GM12872 (cell line): ENCODE measurements around the gene FSIP2.

Experiments used
- TF ChIP-seq, protein P1 (sequence below): IDR thresholded peaks from 3 replicates; pipeline ENCODE4 v1.5.1; 2011; ENCODE audit warnings: low read depth, mild to moderate bottlenecking, low read length, moderate library complexity; ENCODE audit not compliant: insufficient read depth

Gene FSIP2

DNA sequence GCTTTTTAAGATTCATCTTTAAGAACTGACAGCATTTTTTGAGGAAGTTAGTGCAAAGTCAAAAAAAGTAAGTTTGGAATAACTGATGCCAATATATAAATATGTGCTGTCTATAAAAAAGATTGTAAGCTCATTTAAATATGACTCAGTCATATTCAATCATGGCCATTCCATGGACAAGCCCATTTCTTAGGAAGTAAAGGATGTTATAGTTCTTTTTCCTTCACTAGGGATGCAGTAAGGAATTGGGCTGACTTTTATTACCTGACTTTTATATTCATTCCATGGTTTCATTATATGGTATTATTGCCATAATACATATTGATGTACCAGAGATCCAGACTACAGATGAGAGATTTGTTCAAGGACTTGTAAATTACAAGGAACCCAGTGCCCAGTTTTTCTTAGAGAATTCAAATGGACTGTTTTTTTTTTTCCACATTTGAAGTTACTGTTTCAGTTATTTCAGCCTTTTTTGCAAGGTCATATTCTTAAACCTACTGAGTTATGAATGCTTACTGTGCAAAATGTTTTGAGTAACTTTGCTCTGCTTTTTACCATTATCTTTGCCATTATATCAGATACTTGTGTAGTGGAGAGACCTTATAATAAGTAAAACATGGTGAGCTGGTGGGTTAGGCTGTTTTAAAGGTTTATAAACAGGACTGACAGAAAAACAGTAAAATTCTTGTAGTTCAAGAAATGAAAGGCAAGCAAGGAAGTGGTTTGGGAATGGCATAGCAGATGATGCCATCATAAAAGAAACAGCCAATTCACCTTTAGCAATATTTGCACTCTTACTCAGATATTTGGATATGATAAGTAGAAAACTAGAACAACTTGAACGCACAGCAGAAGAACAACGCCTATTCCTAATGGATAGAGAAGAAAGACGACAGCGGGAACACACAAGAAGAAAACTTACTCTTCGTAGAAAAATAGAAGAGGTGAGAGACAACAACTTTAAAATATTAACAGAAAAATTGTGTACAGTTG, 7.6 kb downstream of the FSIP2 start:
- TF ChIP-seq, protein P1, sequence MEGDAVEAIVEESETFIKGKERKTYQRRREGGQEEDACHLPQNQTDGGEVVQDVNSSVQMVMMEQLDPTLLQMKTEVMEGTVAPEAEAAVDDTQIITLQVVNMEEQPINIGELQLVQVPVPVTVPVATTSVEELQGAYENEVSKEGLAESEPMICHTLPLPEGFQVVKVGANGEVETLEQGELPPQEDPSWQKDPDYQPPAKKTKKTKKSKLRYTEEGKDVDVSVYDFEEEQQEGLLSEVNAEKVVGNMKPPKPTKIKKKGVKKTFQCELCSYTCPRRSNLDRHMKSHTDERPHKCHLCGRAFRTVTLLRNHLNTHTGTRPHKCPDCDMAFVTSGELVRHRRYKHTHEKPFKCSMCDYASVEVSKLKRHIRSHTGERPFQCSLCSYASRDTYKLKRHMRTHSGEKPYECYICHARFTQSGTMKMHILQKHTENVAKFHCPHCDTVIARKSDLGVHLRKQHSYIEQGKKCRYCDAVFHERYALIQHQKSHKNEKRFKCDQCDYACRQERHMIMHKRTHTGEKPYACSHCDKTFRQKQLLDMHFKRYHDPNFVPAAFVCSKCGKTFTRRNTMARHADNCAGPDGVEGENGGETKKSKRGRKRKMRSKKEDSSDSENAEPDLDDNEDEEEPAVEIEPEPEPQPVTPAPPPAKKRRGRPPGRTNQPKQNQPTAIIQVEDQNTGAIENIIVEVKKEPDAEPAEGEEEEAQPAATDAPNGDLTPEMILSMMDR, result no peak

DNA sequence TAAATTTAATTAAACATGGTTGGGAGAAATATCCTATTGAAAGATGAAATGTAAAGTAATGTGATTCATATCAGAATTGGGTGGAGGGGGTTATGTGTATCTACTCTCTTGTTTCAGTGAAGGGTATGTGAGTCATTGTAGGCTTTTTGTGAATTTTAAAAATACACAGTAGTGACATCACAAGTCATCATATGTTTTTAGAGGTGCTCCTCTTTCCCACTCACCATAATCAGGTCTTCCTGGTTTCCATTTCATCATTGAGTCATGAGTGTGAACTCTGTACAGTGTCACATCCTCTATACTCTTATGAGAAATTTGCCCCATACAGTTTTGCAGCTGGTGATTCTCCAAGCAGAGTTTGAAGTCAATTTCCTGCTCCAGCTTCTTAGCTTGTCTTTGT, 18.8 kb downstream of the FSIP2 start:
- TF ChIP-seq, protein P1, result no peak

DNA sequence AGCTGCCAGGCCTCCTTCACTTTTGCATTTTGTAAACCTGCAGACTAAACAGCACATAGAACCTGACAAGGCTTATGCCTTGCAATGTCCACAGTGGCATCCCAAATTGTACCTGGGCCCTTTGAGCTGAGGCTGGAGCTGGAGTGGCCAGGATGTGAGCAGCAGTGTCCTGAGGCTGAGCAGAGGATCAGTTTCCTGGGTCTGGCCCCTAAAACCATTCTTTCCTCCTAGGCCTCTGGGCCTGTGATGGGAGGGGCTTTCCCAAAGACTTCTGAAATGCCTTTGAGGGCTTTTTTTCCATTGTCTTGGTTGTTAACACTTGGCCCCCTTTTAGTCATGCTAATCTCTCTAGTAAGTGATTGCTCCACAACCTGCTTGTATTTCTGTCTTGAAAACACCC, 32.8 kb downstream of the FSIP2 start:
- TF ChIP-seq, protein P1, result no peak

DNA sequence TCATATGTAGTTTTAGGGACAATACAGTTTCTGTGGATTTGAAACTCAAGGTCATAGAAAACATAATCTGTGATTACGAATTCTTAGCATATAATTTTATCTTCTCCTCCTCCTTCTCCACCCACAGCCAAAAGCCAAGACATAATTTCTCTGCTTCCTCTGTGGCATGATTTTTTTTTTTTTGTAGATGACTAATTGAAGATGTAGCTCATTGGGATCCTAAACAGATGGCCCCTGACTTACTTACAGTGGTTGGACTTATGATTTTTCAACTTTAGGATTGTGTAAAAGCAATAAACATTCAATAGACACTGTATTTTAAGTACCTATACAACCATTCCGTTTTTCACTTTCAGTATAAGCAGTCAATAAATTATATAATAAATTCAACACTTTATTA, 42.3 kb downstream of the FSIP2 start:
- TF ChIP-seq, protein P1, result no peak

DNA sequence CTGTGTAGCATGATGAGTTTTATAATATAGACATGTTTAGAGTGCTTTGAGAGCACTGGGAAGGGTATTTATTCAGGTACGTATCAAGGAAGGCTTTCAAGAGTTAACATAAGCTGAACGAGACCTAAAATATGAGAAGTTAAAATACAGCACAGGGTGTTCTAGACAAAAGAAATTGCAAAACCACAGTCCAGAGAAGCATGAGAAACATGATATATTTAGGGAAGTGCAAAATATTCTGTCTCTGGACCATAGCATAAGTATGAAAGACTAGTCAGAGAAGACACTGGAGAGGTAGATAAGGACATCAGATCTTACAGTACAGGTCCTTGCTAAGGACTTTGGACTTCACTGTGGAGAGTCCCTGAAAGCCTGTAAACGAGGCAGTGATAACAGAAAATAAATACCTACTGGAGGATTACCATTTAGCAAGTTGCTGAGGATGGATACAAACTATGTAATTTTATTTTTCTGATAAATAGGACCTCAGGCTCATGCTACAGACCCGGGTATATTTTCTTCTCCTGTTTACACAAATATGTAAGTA, 43.7 kb downstream of the FSIP2 start:
- TF ChIP-seq, protein P1, result no peak

DNA sequence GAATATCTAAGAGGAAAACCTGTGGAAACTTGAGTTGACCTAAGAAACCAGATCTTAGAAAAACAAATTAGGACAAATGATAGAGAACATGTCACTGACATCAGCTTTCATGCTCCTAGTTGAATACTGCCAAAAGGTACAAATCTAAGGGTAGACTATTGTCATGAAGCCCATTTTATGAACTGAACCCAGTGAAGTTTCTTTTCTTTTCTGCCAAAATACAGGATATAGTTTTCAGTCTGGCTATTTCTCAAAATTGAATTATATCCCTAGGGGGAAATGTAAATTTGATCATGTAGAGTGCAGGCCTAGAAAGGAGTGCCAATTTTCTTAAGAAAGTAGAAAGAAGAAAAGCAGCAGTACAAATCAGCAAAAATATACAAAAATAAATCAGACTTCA, 46.6 kb downstream of the FSIP2 start:
- TF ChIP-seq, protein P1, result no peak

DNA sequence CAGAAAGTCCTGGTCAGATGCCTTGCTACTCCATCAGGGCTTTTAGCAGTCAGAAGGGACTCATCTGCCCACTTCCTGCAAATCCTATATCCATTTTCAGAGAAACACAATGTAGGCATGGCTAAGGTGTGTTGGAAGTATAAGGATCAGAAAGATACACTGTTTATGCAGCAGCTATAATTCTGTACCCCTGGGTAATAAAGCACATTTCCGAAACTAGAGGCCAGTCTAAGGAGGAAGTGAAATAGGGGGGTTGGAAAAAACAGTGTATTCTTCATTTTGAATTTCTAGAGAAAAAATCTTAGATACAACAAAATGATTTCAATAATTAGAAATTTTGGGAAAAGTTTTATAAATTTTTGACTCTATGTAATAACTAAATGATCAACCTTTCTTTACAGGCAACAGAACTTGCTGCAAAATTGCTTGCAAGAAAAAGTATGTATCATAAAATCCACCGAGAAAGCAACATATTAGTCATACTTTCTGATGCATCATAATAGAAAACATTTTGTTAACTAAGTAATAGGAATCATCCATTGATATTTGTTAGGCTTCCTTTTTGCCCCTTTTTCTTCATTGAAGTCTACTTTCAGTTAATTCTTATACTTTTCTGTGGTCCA, 47.4 kb downstream of the FSIP2 start:
- TF ChIP-seq, protein P1, result no peak
